HCT116 (cell line): ENCODE measurements around the gene OR5C1. TPM values are rescaled to one million over a fixed set of nuclear protein-coding genes. Genes with fewer than 3 reads are reported as not detected.
"Not testable (repeated sequence)": the region's sequence is repeated elsewhere in the genome, so short reads cannot be mapped to it uniquely, and the experiment has no call there.

Source experiments
- ATAC-seq: fragments of 200-7000 bp; cut with Tn5 transposase; 2 replicates; pipeline ENCODE4 v1.9.1; 2020; ENCODE audit warnings: mild to moderate bottlenecking, moderate library complexity
- BruUV-seq: library from RNA; stranded (reverse); fragments of 400-500 nt; replicated peaks from 2 replicates; lab custom pipeline; 2021; lab: Mats Ljungman, UMichigan
- CTCF ChIA-PET: fragments of 300-600 bp; sonication (Branson Sonifier 250); formaldehyde crosslinking; loops from one replicate; lab custom pipeline; 2021; ENCODE audit warnings: antibody characterized with exemption; lab: Charles Lee
- POLR2A ChIA-PET: fragments of 300-600, 350-600 bp; sonication (Branson Sonifier 250); formaldehyde crosslinking; loops from one replicate; lab custom pipeline; 2021; ENCODE audit warnings: antibody characterized with exemption; lab: Charles Lee
- RAD21 ChIA-PET, 2 experiments: fragments of 300-600 bp; sonication (Branson Sonifier 250); formaldehyde crosslinking; loops; one replicate each; lab custom pipeline; 2023; ENCODE audit warnings: low total read pairs in 2 of 2; ENCODE audit not compliant: uncharacterized antibody in 2 of 2, unreplicated experiment in 2 of 2, low non-redundant PET in 1 of 2; lab: Charles Lee
- DNase-seq: peaks from one replicate; pipeline ENCODE4 v3.0.0-alpha.2; 2010; ENCODE audit warnings: low read depth, low spot score
- H2AFZ ChIP-seq: fragments of 200-600 bp; shearing (Covaris generic), sonication (generic); 2 replicates; pipeline ENCODE4 v1.6.1; 2017; ENCODE audit warnings: low read depth, mixed run types, mixed read lengths, antibody characterized with exemption, low read length; ENCODE audit not compliant: poor library complexity, severe bottlenecking
- H3K27ac ChIP-seq: 2 replicates; pipeline ENCODE4 v1.5.1; 2012; ENCODE audit warnings: low read depth, low read length
- H3K27me3 ChIP-seq: fragments of 200-600 bp; sonication (generic); 2 replicates; pipeline ENCODE4 v1.6.1; 2016; ENCODE audit warnings: mixed run types, low read length, mixed read lengths; ENCODE audit not compliant: insufficient read depth
- H3K36me3 ChIP-seq, 2 experiments: fragments of 200-500 bp in 1 of 2; fragments of 200-600 bp in 1 of 2; sonication (Bioruptor generic) in 1 of 2; sonication (generic) in 1 of 2; 2 replicates each; pipeline versions ENCODE4 v1.5.1 to v1.6.1; 2014 to 2016; ENCODE audit warnings: low read length in 2 of 2, inconsistent platforms in 1 of 2, mixed read lengths in 1 of 2, mixed run types in 1 of 2; ENCODE audit not compliant: insufficient read depth in 2 of 2, control insufficient read depth in 1 of 2
- H3K4me1 ChIP-seq, 2 experiments: fragments of 200-600 bp in 1 of 2; sonication (generic) in 1 of 2; 2 replicates each; pipeline versions ENCODE4 v1.5.1 to v1.6.1; 2012 to 2017; ENCODE audit warnings: low read length in 2 of 2, inconsistent platforms in 1 of 2, mild to moderate bottlenecking in 1 of 2, mixed read lengths in 1 of 2, mixed run types in 1 of 2, moderate library complexity in 1 of 2; ENCODE audit not compliant: insufficient read depth in 2 of 2, control insufficient read depth in 1 of 2
- H3K4me2 ChIP-seq: fragments of 200-600 bp; sonication (generic); 2 replicates; pipeline ENCODE4 v1.6.1; 2017; ENCODE audit warnings: mixed run types, low read length, mixed read lengths
- H3K4me3 ChIP-seq, 2 experiments: fragments of 200-600 bp in 1 of 2; sonication (generic) in 1 of 2; replicated peaks in 1 of 2; 2 replicates each; pipeline ENCODE4 v1.5.1; 2011 to 2016; ENCODE audit warnings: low read length in 2 of 2, control low read depth in 1 of 2, low read depth in 1 of 2, mild to moderate bottlenecking in 1 of 2, mixed read lengths in 1 of 2, mixed run types in 1 of 2
- H3K79me2 ChIP-seq: fragments of 200-600 bp; sonication (generic); 2 replicates; pipeline ENCODE4 v1.6.1; 2017; ENCODE audit warnings: mild to moderate bottlenecking, mixed run types, low read length, moderate library complexity, mixed read lengths; ENCODE audit not compliant: insufficient read depth
- H3K9ac ChIP-seq: fragments of 200-600 bp; sonication (generic); 2 replicates; pipeline ENCODE4 v1.6.1; 2016; ENCODE audit warnings: low read length, mixed read lengths
- H3K9me2 ChIP-seq: fragments of 200-600 bp; sonication (generic), shearing (Covaris generic); 2 replicates; pipeline ENCODE4 v1.6.1; 2017; ENCODE audit warnings: mixed run types, mild to moderate bottlenecking, moderate library complexity; ENCODE audit not compliant: insufficient read depth
- H3K9me3 ChIP-seq, 2 experiments: fragments of 200-500 bp in 1 of 2; fragments of 200-600 bp in 1 of 2; sonication (Bioruptor generic) in 1 of 2; sonication (generic) in 1 of 2; 2 replicates each; pipeline ENCODE4 v1.6.1; 2014 to 2017; ENCODE audit warnings: low read length in 2 of 2, mixed read lengths in 2 of 2, inconsistent platforms in 1 of 2, low read depth in 1 of 2, mild to moderate bottlenecking in 1 of 2, mixed run types in 1 of 2, moderate library complexity in 1 of 2; ENCODE audit not compliant: control insufficient read depth in 1 of 2, insufficient read depth in 1 of 2
- H4K20me1 ChIP-seq: fragments of 200-600 bp; sonication (generic), shearing (Covaris generic); 2 replicates; pipeline ENCODE4 v1.6.1; 2017; ENCODE audit warnings: mixed run types, mild to moderate bottlenecking, moderate library complexity; ENCODE audit not compliant: insufficient read depth
- CBX3 ChIP-seq: IDR thresholded peaks from 2 replicates; pipeline ENCODE4 v1.6.1; 2012; ENCODE audit warnings: low read depth
- CEBPB ChIP-seq: IDR thresholded peaks from 2 replicates; pipeline ENCODE4 v1.6.1; 2012; ENCODE audit warnings: low read depth
- FOSL1 ChIP-seq: IDR thresholded peaks from 2 replicates; pipeline ENCODE4 v1.6.1; 2012; ENCODE audit warnings: low read depth
- JUND ChIP-seq: IDR thresholded peaks from 2 replicates; pipeline ENCODE4 v1.6.1; 2012
- SIN3A ChIP-seq: IDR thresholded peaks from 2 replicates; pipeline ENCODE4 v1.6.1; 2012; ENCODE audit warnings: low read depth
- YY1 ChIP-seq: IDR thresholded peaks from 2 replicates; pipeline ENCODE4 v1.6.1; 2011; ENCODE audit warnings: low read length, low read depth, moderate library complexity, mild to moderate bottlenecking; ENCODE audit not compliant: insufficient replicate concordance; ENCODE audit errors: extremely low read depth
- intact Hi-C: fragments of 100-400 bp; cut with micrococcal nuclease; formaldehyde crosslinking; loops from 2 replicates; pipeline ENCODE4 v1.10.0; 2022
- total RNA-seq: library from RNA; stranded (reverse); gene quantifications from one replicate; pipeline ENCODE4 v1.2.1, GENCODE V29; 2021; ENCODE audit not compliant: unreplicated experiment

Gene OR5C1
- total RNA-seq, 1 experiment from 2014 or later, result not detected

DNA sequence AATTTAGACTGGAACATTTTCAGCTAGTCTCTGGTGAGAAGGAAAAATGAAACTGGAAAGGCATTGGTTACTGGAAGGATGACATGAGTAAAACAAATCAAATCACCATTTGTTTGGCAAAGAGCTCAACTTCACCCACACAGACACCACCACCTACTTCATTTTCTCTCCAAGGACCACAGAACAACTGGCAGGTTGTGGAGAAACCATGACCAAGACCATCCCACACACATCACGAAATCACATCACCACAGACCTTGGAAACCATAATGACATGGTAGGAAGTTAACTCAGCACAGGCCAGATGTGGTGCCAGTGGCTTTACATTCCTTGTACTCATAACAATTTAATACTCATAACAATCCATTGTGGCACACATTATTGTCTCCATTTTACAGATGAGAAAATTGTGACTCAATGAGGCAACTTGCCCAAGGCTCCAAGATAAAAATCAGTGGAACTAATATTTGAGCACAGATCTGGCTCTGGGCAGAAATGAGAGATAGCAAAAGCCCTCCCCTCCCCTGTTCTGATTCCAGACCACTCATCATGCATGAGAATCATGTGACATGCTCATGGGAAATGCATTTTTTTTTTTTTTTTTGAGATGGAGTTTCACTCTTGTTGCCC is 18.7 kb downstream of the OR5C1 start:
- BruUV-seq, result no TSS peak
- POLR2A ChIA-PET, result no interaction called here
- Histone ChIP-seq H3K9ac (no peak overlapping the region), H3K4me3 (no peak overlapping the region), H3K4me2 (no peak overlapping the region), H3K79me2 (no peaks in the 10 kb centered on the region), H2AFZ (no peak overlapping the region), H3K27me3 (no peaks in the 10 kb centered on the region), H4K20me1 (no peaks in the 10 kb centered on the region), H3K9me2 (no peaks in the 10 kb centered on the region), H3K4me1 (no peaks in the 10 kb centered on the region), H3K36me3 (no peaks in the 10 kb centered on the region), H3K27ac (no peak overlapping the region), H3K9me3 (peaks cover 0 to 3% of the 10 kb centered on the region in 2 experiments; a peak in 1 of 4 replicates)
- ATAC-seq (no peak), DNase-seq (no peak)
- intact Hi-C loops, result no loop called here
- RAD21 ChIA-PET, result no interaction called here
- TF ChIP-seq YY1 (no peak), CBX3 (no peak), JUND (no peak), CEBPB (no peak), FOSL1 (no peak)
- CTCF ChIA-PET, result interaction anchor here (0.9 to 2.1 kb wide), 2 partner anchors 342 to 343 kb away, joined by 3 to 21 read pairs; no protein-coding TSS in a partner anchor

DNA sequence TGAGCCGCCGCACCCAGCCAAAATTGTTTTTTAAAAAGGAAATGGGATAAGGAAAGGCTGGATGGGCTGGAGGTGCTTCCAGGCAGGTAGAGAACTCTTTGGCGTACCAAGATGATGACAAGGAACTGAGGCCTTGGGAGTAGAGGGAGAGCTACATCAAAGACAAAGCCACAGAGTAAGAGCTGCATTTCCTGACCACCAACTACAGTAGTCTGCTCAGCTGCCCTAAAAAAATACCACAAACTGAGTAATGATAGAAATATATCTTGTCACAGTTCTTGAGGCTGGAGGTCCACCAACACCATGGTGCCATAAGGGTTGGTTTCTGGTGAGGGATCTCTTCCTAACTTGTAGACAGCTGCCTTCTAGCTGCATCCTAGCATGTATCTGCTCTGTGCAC is 19.4 kb downstream of the OR5C1 start:
- ChIA-PET POLR2A (no interaction called here), CTCF (interaction anchor here (1.6 to 2.1 kb wide), 3 partner anchors 309 to 709 kb away, joined by 5 to 21 read pairs (median 10); no protein-coding TSS in a partner anchor), RAD21 (no interaction called here)
- intact Hi-C loops, result no loop called here
- Histone ChIP-seq H3K9me3 (peaks cover 0 to 3% of the 10 kb centered on the region in 2 experiments; a peak in 1 of 4 replicates), H3K9me2 (no peaks in the 10 kb centered on the region), H3K4me1 (no peaks in the 10 kb centered on the region), H3K79me2 (no peaks in the 10 kb centered on the region), H3K9ac (no peak overlapping the region), H3K4me3 (no peak overlapping the region), H3K27ac (no peak overlapping the region), H3K27me3 (no peaks in the 10 kb centered on the region), H2AFZ (no peak overlapping the region), H3K4me2 (no peak overlapping the region), H4K20me1 (no peaks in the 10 kb centered on the region), H3K36me3 (no peaks in the 10 kb centered on the region)
- TF ChIP-seq SIN3A, result no peak
- DNase-seq (no peak), ATAC-seq (no peak)
- no TSS peak for BruUV-seq

DNA sequence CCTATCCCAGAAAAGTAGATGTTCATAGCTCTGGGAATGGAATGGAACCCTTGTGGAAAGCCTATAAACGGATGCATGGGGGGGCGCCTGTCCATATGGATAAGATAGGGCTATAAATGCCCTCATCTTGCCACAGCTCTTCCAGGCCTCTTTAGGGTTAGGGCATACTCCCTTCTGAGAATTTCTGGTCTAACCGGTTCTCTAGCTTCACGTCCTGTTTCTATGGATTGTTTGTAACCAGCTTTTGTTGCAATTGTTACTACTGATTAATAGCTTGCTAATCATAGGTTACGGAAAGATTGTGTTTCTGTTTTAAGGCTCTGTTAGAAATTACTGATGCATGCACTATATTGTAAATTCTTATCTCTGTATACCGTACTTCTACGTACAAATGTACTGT is 20.5 kb downstream of the OR5C1 start:
- H3K9ac ChIP-seq, H3K79me2 ChIP-seq, intact Hi-C loops, BruUV-seq, H3K4me3 ChIP-seq, H3K27me3 ChIP-seq, H3K9me2 ChIP-seq, DNase-seq, H3K36me3 ChIP-seq, H3K27ac ChIP-seq, H3K4me1 ChIP-seq, ATAC-seq, H4K20me1 ChIP-seq, RAD21 ChIA-PET, POLR2A ChIA-PET, H3K9me3 ChIP-seq, H2AFZ ChIP-seq, H3K4me2 ChIP-seq: not testable (repeated sequence)
- CTCF ChIA-PET, result interaction anchor here (1.6 to 2.1 kb wide), 3 partner anchors 310 to 710 kb away, joined by 5 to 21 read pairs (median 10); no protein-coding TSS in a partner anchor
